Uterus (tissue), 4 donors: Measurements from ENCODE around the gene MSANTD1. TPM values are rescaled to one million over a fixed set of nuclear protein-coding genes. Genes with fewer than 3 reads are reported as not detected.

Experiments used
- DNase-seq, 2 donors: peaks; one replicate each; pipeline ENCODE4 v3.0.0-alpha.2; 2019 to 2020
- H3K27ac ChIP-seq, 2 donors: fragments of 200-600 bp; sonication (generic); 1 replicate in 1 of 2; 2 replicates in 1 of 2; pipeline ENCODE4 v1.5.1; 2016 to 2018
- H3K27me3 ChIP-seq, 2 donors: fragments of 200-600 bp; sonication (generic); one replicate each; pipeline ENCODE4 v1.5.1; 2018 to 2019; ENCODE audit warnings: control low read depth in 1 of 2
- H3K36me3 ChIP-seq, 2 donors: fragments of 200-600 bp; sonication (generic); one replicate each; pipeline ENCODE4 v1.5.1; 2019; ENCODE audit warnings: control low read depth in 1 of 2
- H3K4me1 ChIP-seq, 2 donors: fragments of 200-600 bp; sonication (generic); one replicate each; pipeline ENCODE4 v1.5.1; 2018 to 2019; ENCODE audit warnings: control low read depth in 1 of 2
- H3K4me3 ChIP-seq, 2 donors: fragments of 200-600 bp; sonication (generic); 1 replicate in 1 of 2; 2 replicates in 1 of 2; pipeline ENCODE4 v1.5.1; 2018 to 2019; ENCODE audit warnings: mild to moderate bottlenecking in 1 of 2
- H3K9me3 ChIP-seq, 2 donors: fragments of 200-600 bp; sonication (generic); one replicate each; pipeline ENCODE4 v1.5.1; 2019; ENCODE audit warnings: control low read depth in 1 of 2
- POLR2A ChIP-seq, 2 donors: fragments of 450-650 bp; IDR thresholded peaks; one replicate each; pipeline ENCODE4 v1.6.1; 2016; ENCODE audit warnings: antibody characterized with exemption in 2 of 2, mild to moderate bottlenecking in 1 of 2, moderate library complexity in 1 of 2
- intact Hi-C: fragments of 100-400 bp; cut with DNase I; formaldehyde crosslinking; loops from one replicate; pipeline ENCODE4 v1.15.1; 2023; ENCODE audit warnings: low total_unique reads
- total RNA-seq, 4 donors: library from RNA; depleted of rRNA in 3 of 4; stranded (reverse); fragments of >200 nt in 3 of 4; gene quantifications; one replicate each; pipeline versions ENCODE4 v1.1.0 to v1.2.4, GENCODE V29; 2014 to 2023
- TF ChIP-seq, protein P1 (sequence below), 4 experiments: fragments of 200-600 bp in 2 of 4; fragments of 450-650 bp in 2 of 4; sonication (generic) in 2 of 4; IDR thresholded peaks; one replicate each; pipeline ENCODE4 v1.5.1; 2016 to 2019; ENCODE audit warnings: antibody characterized with exemption in 4 of 4, mild to moderate bottlenecking in 2 of 4, moderate library complexity in 1 of 4
- donor health status: DM: yes; HTN: yes; CAD: no.

The MSANTD1 gene
- total RNA-seq, 4 donors from 2014 or later, result 1.3 to 3.3 (median 2.1) TPM; not detected in 1

DNA sequence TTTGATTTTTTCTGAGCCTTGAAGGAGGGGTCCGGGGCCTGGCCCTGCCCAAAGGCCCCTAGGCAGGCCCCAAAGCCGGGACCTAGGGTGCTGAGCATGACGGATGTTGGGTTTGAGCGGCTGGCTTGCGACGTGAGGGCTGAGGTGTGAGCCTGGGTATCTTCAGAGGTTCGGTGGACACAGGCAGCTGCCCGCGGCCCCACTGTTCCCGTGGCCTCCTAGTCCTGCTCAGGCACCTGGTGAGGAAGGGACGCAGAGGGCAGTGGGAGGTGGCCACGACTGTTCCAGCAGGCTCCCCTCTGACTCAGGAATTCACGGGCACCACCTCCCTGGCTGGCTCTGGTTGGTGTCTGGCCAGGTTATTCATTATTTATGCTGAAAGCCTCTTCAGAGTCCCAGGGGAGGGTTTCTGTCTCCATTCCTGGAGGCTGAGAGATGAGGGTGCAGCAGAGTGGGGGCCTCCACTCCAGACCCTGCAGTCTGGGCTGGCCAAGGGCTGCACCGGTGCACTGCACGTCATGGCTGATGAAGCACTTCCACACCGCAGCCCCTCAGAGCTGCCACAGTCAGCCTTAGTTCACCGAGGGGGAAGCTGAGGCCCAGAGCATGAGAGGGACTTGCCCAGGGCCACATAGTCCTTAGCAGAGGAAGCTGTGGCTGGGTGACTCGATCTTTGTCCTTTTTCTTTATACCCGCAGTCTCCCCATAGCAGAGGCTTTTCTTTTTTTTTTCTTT lies 2.2 kb downstream of the MSANTD1 start:
- no peaks in the 10 kb centered on the region for H3K4me1 ChIP-seq
- TF ChIP-seq, protein P1, sequence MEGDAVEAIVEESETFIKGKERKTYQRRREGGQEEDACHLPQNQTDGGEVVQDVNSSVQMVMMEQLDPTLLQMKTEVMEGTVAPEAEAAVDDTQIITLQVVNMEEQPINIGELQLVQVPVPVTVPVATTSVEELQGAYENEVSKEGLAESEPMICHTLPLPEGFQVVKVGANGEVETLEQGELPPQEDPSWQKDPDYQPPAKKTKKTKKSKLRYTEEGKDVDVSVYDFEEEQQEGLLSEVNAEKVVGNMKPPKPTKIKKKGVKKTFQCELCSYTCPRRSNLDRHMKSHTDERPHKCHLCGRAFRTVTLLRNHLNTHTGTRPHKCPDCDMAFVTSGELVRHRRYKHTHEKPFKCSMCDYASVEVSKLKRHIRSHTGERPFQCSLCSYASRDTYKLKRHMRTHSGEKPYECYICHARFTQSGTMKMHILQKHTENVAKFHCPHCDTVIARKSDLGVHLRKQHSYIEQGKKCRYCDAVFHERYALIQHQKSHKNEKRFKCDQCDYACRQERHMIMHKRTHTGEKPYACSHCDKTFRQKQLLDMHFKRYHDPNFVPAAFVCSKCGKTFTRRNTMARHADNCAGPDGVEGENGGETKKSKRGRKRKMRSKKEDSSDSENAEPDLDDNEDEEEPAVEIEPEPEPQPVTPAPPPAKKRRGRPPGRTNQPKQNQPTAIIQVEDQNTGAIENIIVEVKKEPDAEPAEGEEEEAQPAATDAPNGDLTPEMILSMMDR (IDR thresholded peaks at IDR 0.05), result no peak
- intact Hi-C loops, result no loop called here
- no peaks in the 10 kb centered on the region for H3K36me3 ChIP-seq
- no peak overlapping the region for H3K27ac ChIP-seq
- no peak overlapping the region for H3K4me3 ChIP-seq
- no peaks in the 10 kb centered on the region for H3K9me3 ChIP-seq
- peak in 1 of 2 donors; percentile 11 for DNase-seq
- no peaks in the 10 kb centered on the region for H3K27me3 ChIP-seq

DNA sequence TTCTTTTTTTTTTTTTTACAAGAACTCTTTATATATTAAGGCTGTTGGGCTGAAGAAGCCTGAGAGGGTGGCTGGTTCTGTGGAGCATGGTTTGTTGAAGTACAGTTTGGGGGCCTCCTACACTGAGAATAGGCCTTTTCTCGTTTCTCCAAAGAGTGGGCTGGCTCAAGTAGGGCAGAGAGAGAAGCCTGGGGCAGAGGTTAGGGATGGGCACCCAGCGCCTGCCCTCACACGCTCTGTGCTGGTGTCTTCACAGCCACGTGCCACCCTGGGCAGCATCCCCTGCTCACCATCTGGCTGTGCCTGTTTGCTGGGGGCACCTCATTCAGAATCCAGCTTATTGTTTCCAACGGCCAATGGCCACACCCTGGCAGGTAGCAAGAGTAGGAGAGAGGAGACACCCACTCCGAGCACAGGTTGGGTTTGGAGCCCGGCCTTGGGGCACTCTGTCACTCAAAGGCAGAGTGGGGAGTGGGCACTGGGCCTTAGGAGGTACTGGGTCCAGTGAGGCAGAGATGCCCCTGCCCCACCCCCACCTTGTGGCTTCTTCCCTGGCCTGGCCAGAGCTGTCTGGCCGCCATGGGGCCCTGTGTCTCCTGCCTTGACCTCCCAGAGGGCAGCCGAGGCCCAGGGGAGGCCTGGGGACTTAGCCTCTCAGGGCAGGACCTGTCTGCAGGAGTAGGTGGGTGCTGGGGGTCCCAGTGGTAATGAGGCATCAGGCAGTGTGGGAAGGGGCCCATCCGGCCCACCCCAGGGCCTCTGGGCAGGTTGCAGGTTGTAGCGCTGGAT lies 2.9 kb downstream of the MSANTD1 start:
- Histone ChIP-seq H3K27me3 (no peaks in the 10 kb centered on the region), H3K36me3 (no peaks in the 10 kb centered on the region), H3K4me1 (no peaks in the 10 kb centered on the region), H3K9me3 (no peaks in the 10 kb centered on the region), H3K4me3 (no peak overlapping the region), H3K27ac (no peak overlapping the region)
- peak in 1 of 2 donors; percentile 5 for DNase-seq
- intact Hi-C loops, result no loop called here
- TF ChIP-seq POLR2A (IDR thresholded peaks at IDR 0.05), result no peak
- TF ChIP-seq, protein P1 (IDR thresholded peaks at IDR 0.05), result no peak

- no peak for DNase-seq
- H3K36me3 ChIP-seq, result no peaks in the 10 kb centered on the region
- no peak for TF ChIP-seq POLR2A (IDR thresholded peaks at IDR 0.05)
- H3K4me1 ChIP-seq, result no peaks in the 10 kb centered on the region
- H3K4me3 ChIP-seq, result no peak overlapping the region
- no peak overlapping the region for H3K27ac ChIP-seq
- no peaks in the 10 kb centered on the region for H3K9me3 ChIP-seq
- intact Hi-C loops, result no loop called here
- no peaks in the 10 kb centered on the region for H3K27me3 ChIP-seq
Measured at GRCh38 chr4:3252480-3252828, 3.5 kb downstream of the MSANTD1 start.

DNA sequence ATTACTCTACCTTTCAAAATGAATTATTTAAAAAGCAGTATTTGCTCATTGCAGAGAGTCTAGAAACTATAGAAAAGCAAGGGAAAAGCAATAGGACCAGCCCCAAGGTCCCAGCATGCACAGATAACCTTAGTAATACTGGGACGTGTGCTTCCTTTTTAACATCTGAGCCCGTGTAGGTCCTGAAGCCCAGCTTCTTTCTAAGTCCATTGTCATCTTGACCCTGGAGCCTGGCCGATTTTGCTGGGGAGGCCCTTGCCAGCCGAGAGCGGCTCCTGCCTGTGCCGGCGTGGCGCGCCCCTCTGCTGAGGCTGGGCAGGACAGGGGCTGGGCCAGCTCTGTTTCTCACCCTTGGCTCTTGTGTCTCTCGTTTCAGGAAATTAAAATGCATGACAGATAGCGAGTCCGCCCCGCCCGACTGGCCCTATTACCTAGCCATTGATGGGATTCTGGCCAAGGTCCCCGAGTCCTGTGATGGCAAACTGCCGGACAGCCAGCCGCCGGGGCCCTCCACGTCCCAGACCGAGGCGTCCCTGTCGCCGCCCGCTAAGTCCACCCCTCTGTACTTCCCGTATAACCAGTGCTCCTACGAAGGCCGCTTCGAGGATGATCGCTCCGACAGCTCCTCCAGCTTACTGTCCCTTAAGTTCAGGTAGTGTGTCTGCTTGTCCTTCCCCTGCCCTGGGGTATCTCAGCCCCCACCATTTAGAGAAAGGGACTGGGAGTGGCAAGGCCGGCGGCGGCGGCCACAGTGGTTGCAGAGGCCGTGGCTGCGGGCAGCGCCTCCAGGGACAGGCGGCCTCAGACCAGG lies 4.1 kb downstream of the MSANTD1 start:
- Histone ChIP-seq H3K36me3 (no peaks in the 10 kb centered on the region), H3K4me1 (no peaks in the 10 kb centered on the region), H3K27ac (no peak overlapping the region), H3K27me3 (no peaks in the 10 kb centered on the region), H3K9me3 (no peaks in the 10 kb centered on the region), H3K4me3 (no peak overlapping the region)
- TF ChIP-seq, protein P1 (IDR thresholded peaks at IDR 0.05), result no peak
- no peak for TF ChIP-seq POLR2A (IDR thresholded peaks at IDR 0.05)
- peak in 1 of 2 donors; percentile 11 for DNase-seq
- intact Hi-C loops, result no loop called here

- TF ChIP-seq, protein P1 (IDR thresholded peaks at IDR 0.05), result no peak
- TF ChIP-seq POLR2A (IDR thresholded peaks at IDR 0.05), result no peak
- peak in 1 of 2 donors; percentile 8 for DNase-seq
- H3K36me3 ChIP-seq, result no peaks in the 10 kb centered on the region
- no peak overlapping the region for H3K4me3 ChIP-seq
- no peaks in the 10 kb centered on the region for H3K4me1 ChIP-seq
- intact Hi-C loops, result no loop called here
- H3K27me3 ChIP-seq, result no peaks in the 10 kb centered on the region
- no peaks in the 10 kb centered on the region for H3K9me3 ChIP-seq
- no peak overlapping the region for H3K27ac ChIP-seq
Measured at GRCh38 chr4:3253808-3254207, 4.8 kb downstream of the MSANTD1 start.
